Natural killer cell (primary cell): ENCODE measurements around the gene CAPN10. TPM values are rescaled to one million over a fixed set of nuclear protein-coding genes. Genes with fewer than 3 reads are reported as not detected.

Source experiments
- ATAC-seq, 3 donors: fragments of 150-1000 bp in 2 of 3; fragments of 200-7000 bp in 1 of 3; cut with Tn5 transposase; 1 replicate in 1 of 3; 2 replicates in 2 of 3; pipeline ENCODE4 v1.10.0; 2021; ENCODE audit warnings: mild to moderate bottlenecking in 2 of 3, moderate library complexity in 2 of 3
- DNase-seq, 2 donors: peaks; one replicate each; pipeline versions ENCODE4 v3.0.0 to v3.0.0-alpha.2; 2013 to 2021; ENCODE audit warnings: mixed read lengths in 1 of 2
- H3K27ac ChIP-seq: one replicate; pipeline ENCODE4 v1.5.1; 2013; ENCODE audit warnings: mild to moderate bottlenecking, low read length
- H3K27me3 ChIP-seq: one replicate; pipeline ENCODE4 v1.6.1; 2013; ENCODE audit warnings: low read length; ENCODE audit not compliant: control insufficient read depth, insufficient read depth
- H3K36me3 ChIP-seq: one replicate; pipeline ENCODE4 v1.6.1; 2013; ENCODE audit warnings: low read length; ENCODE audit not compliant: control insufficient read depth, insufficient read depth
- H3K4me1 ChIP-seq: one replicate; pipeline ENCODE4 v1.6.1; 2013; ENCODE audit warnings: low read length; ENCODE audit not compliant: control insufficient read depth, insufficient read depth
- H3K4me3 ChIP-seq: one replicate; pipeline ENCODE4 v1.5.1; 2013; ENCODE audit warnings: low read length
- H3K9me3 ChIP-seq: one replicate; pipeline ENCODE4 v1.6.1; 2013; ENCODE audit warnings: low read length; ENCODE audit not compliant: control insufficient read depth, insufficient read depth
- H3K27ac Mint-ChIP-seq, 2 donors: one replicate each; pipeline ENCODE4 v1.8.0; 2022; ENCODE audit warnings: mild to moderate bottlenecking in 2 of 2, mixed read lengths in 2 of 2, moderate library complexity in 1 of 2
- H3K27me3 Mint-ChIP-seq, 2 donors: one replicate each; pipeline ENCODE4 v1.8.0; 2022; ENCODE audit warnings: low read depth in 2 of 2, mixed read lengths in 2 of 2
- H3K36me3 Mint-ChIP-seq: one replicate; pipeline ENCODE4 v1.8.0; 2022; ENCODE audit warnings: mixed read lengths
- H3K4me1 Mint-ChIP-seq, 2 donors: one replicate each; pipeline ENCODE4 v1.8.0; 2022; ENCODE audit warnings: mixed read lengths in 2 of 2
- H3K4me3 Mint-ChIP-seq: one replicate; pipeline ENCODE4 v1.8.0; 2022; ENCODE audit warnings: mild to moderate bottlenecking, moderate library complexity, mixed read lengths
- H3K9me3 Mint-ChIP-seq, 2 donors: one replicate each; pipeline ENCODE4 v1.8.0; 2022; ENCODE audit warnings: mixed read lengths in 2 of 2
- CTCF ChIP-seq: fragments of 200-600 bp; IDR thresholded peaks from one replicate; pipeline ENCODE4 v1.8.0; 2022; ENCODE audit warnings: antibody characterized with exemption
- WGBS: methylation state at CpG from one replicate; pipeline ENCODE4 v1.1.7; 2013; ENCODE audit warnings: missing lambda C conversion rate; ENCODE audit not compliant: insufficient coverage; 5-methylcytosine and 5-hydroxymethylcytosine counted together
- intact Hi-C: fragments of 100-400 bp; cut with micrococcal nuclease; formaldehyde crosslinking; loops from one replicate; pipeline ENCODE4 v1.14.2; 2022
- total RNA-seq, 4 donors: library from RNA; stranded (reverse); fragments of 120-200 nt in 1 of 4; gene quantifications; one replicate each; pipeline versions ENCODE4 v1.2.3 to v1.2.4, GENCODE V29; 2013 to 2022

Gene CAPN10
- total RNA-seq, 3 donors from 2014 or later (not counting 1 experiment from before 2014, with no cell fraction given): 69.3 to 95.1 (median 91.0) TPM

GRCh38 chr2:240598311-240598911 lies 11.9 kb downstream of the CAPN10 start:
- Histone ChIP-seq H3K9me3 (no peaks in the 10 kb centered on the region), H3K4me3 (no peak overlapping the region), H3K36me3 (peaks cover 42% of the 10 kb centered on the region), H3K4me1 (peaks cover 6% of the 10 kb centered on the region), H3K27me3 (no peaks in the 10 kb centered on the region), H3K27ac (no peak overlapping the region)
- Mint-ChIP-seq H3K27ac (no peak overlapping the region), H3K4me1 (no peaks in the 10 kb centered on the region), H3K27me3 (no peaks in the 10 kb centered on the region), H3K9me3 (no peaks in the 10 kb centered on the region), H3K36me3 (no peaks in the 10 kb centered on the region), H3K4me3 (no peak overlapping the region)
- ATAC-seq (no peak), DNase-seq (no peak)
- intact Hi-C loops: no loop called here
- no peak for TF ChIP-seq CTCF
- WGBS: 97% methylated on average over 17 of the region's 17 CpGs

GRCh38 chr2:240599141-240599583 lies 12.6 kb downstream of the CAPN10 start:
- WGBS: 97% methylated on average over 11 of the region's 11 CpGs
- H3K27ac Mint-ChIP-seq: peak overlapping the region in 1 of 2 donors; percentile 7
- H3K9me3 ChIP-seq: no peaks in the 10 kb centered on the region
- H3K4me3 Mint-ChIP-seq: no peak overlapping the region
- no peaks in the 10 kb centered on the region for H3K27me3 Mint-ChIP-seq
- H3K4me1 ChIP-seq: peaks cover 6% of the 10 kb centered on the region
- DNase-seq (no peak), ATAC-seq (no peak)
- H3K27ac ChIP-seq: no peak overlapping the region
- no peak overlapping the region for H3K4me3 ChIP-seq
- no peaks in the 10 kb centered on the region for H3K9me3 Mint-ChIP-seq
- intact Hi-C loops: no loop called here
- no peaks in the 10 kb centered on the region for H3K27me3 ChIP-seq
- H3K4me1 Mint-ChIP-seq: peaks cover 0 to under 1% of the 10 kb centered on the region in 2 donors
- H3K36me3 ChIP-seq: peaks cover 35% of the 10 kb centered on the region
- no peak for TF ChIP-seq CTCF
- no peaks in the 10 kb centered on the region for H3K36me3 Mint-ChIP-seq

GRCh38 chr2:240600451-240600961 lies 14.0 kb downstream of the CAPN10 start:
- Histone ChIP-seq H3K4me3 (no peak overlapping the region), H3K4me1 (peaks cover 11% of the 10 kb centered on the region), H3K27ac (no peak overlapping the region), H3K36me3 (peaks cover 29% of the 10 kb centered on the region), H3K27me3 (no peaks in the 10 kb centered on the region), H3K9me3 (no peaks in the 10 kb centered on the region)
- DNase-seq (no peak), ATAC-seq (no peak)
- 96% methylated on average over 16 of the region's 16 CpGs for WGBS
- Mint-ChIP-seq H3K4me3 (no peak overlapping the region), H3K27ac (peak overlapping the region in 1 of 2 donors; percentile 7), H3K4me1 (peaks cover 6 to 7% of the 10 kb centered on the region in 2 donors), H3K27me3 (no peaks in the 10 kb centered on the region), H3K9me3 (no peaks in the 10 kb centered on the region), H3K36me3 (no peaks in the 10 kb centered on the region)
- TF ChIP-seq CTCF: no peak
- intact Hi-C loops: no loop called here
